GM12891 (cell line): Measurements from ENCODE around the gene G6PC3.

Source experiments
- POLR2A ChIP-seq: IDR thresholded peaks from 2 replicates; pipeline ENCODE4 v1.6.1; 2011; ENCODE audit warnings: low read depth, low read length, control low read depth
- POLR2AphosphoS5 ChIP-seq: IDR thresholded peaks from 2 replicates; pipeline ENCODE4 v1.6.1; 2011; ENCODE audit warnings: low read depth, low read length, control low read depth
- TAF1 ChIP-seq: IDR thresholded peaks from 2 replicates; pipeline ENCODE4 v1.6.1; 2011; ENCODE audit warnings: low read depth, low read length, control low read depth

DNA sequence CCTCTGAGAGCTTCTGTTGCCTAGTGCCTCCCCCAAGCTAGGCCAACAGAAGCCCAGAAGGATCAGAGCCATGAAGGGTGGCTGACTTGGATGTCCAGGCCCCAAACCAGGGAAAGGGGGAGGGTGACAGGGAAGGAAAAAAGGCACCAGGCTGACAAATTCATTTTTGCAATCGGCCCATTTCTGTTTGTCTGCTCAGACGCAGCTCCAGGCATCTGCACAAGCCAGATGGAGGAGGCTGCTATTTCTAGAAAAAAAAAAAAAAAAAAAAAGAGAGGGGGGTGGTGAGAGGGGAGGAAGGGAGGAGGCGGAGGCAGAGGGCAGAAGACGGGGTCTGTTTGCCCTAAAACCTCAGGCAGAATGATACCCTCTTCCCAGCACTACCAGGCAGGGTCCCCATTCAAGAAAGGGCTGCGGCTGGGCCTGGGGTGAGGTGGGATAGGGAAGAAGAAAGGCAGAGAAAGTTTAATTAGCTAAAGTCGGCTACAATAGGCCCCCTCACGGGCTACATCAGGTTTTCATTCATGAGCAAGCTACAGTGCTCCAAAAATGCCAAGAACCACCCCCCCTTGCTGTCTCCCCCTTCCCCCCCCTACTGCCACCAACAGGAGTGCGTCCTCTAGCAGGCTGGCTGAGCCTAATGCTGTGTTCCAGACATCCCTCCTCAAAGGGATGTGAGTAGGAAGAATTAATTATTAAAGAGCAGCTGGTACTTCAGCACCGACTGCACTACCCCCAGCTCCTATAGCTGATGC is 50.5 kb downstream of the G6PC3 start:
- TF ChIP-seq POLR2AphosphoS5 = no peak
- no peak for TF ChIP-seq POLR2A
- TF ChIP-seq TAF1 = no peak
